Duodenal mucosa (tissue), 2 donors: ENCODE data around the gene PNKD.
A peak's percentile ranks its signal among the peaks of the same experiment; 100 is the strongest.

ENCODE experiments used
- H3K27ac ChIP-seq: one replicate; pipeline ENCODE4 v1.7.0; 2013; ENCODE audit warnings: low read depth, low read length
- H3K27me3 ChIP-seq, 2 donors: one replicate each; pipeline ENCODE4 v1.7.0; 2013; ENCODE audit warnings: low read length in 2 of 2, control low read depth in 1 of 2; ENCODE audit not compliant: insufficient read depth in 2 of 2, control insufficient read depth in 1 of 2
- H3K36me3 ChIP-seq, 2 donors: one replicate each; pipeline ENCODE4 v1.7.0; 2013; ENCODE audit warnings: low read length in 2 of 2, control low read depth in 1 of 2; ENCODE audit not compliant: insufficient read depth in 2 of 2, control insufficient read depth in 1 of 2
- H3K4me1 ChIP-seq, 2 donors: one replicate each; pipeline ENCODE4 v1.7.0; 2013; ENCODE audit warnings: low read length in 2 of 2, control low read depth in 1 of 2; ENCODE audit not compliant: insufficient read depth in 2 of 2, control insufficient read depth in 1 of 2
- H3K4me3 ChIP-seq, 2 donors: one replicate each; pipeline ENCODE4 v1.7.0; 2013; ENCODE audit warnings: low read length in 2 of 2, low read depth in 1 of 2
- H3K9ac ChIP-seq, 2 donors: one replicate each; pipeline ENCODE4 v1.7.0; 2013; ENCODE audit warnings: low read length in 2 of 2, low read depth in 1 of 2
- H3K9me3 ChIP-seq, 2 donors: one replicate each; pipeline ENCODE4 v1.7.0; 2013; ENCODE audit warnings: low read length in 2 of 2, control low read depth in 1 of 2; ENCODE audit not compliant: control insufficient read depth in 1 of 2

The PNKD gene

GRCh38 chr2:218357236-218358177, 87.2 kb downstream of the PNKD start:
- Histone ChIP-seq H3K9me3 (no peaks in the 10 kb centered on the region), H3K9ac (no peak overlapping the region), H3K27me3 (no peaks in the 10 kb centered on the region), H3K4me3 (no peak overlapping the region), H3K36me3 (no peaks in the 10 kb centered on the region), H3K4me1 (peaks cover 4 to 10% of the 10 kb centered on the region in 2 donors), H3K27ac (peak overlapping the region; percentile 25)

DNA sequence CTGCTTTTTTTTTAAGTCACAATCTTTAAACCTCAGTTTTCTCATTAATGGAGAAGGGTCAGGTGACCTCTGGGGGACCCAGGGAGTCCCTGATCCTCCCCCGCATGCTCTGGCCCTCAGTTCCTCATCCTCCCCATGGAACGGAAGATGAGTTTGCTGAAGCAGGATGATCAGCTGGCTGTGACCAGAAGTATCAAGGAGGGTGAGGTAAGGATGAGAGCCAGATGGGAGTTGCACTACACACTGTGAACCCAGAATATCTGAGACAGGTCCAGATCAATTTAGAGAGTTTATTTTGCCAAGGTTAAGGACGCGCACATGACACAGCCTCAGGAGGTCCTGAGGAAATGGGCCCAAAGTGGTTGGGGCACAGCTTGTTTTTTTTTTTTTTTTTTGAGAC, 90.1 kb downstream of the PNKD start:
- H3K4me1 ChIP-seq: peaks cover under 1 to 10% of the 10 kb centered on the region in 2 donors
- no peak overlapping the region for H3K27ac ChIP-seq
- no peaks in the 10 kb centered on the region for H3K27me3 ChIP-seq

GRCh38 chr2:218362606-218363005, 92.3 kb downstream of the PNKD start:
- H3K36me3 ChIP-seq: no peaks in the 10 kb centered on the region
- H3K27ac ChIP-seq: no peak overlapping the region
- no peak overlapping the region for H3K9ac ChIP-seq
- H3K4me1 ChIP-seq: peaks cover 0 to 5% of the 10 kb centered on the region in 2 donors
- no peaks in the 10 kb centered on the region for H3K27me3 ChIP-seq
- peaks cover 0 to 2% of the 10 kb centered on the region in 2 donors for H3K9me3 ChIP-seq
- H3K4me3 ChIP-seq: no peak overlapping the region

More for the DNA sequence above, 90.1 kb downstream of the PNKD start:
- H3K9ac ChIP-seq: no peak overlapping the region
- H3K4me3 ChIP-seq: no peak overlapping the region
- H3K36me3 ChIP-seq: no peaks in the 10 kb centered on the region
- H3K9me3 ChIP-seq: no peaks in the 10 kb centered on the region

GRCh38 chr2:218363736-218364135, 93.4 kb downstream of the PNKD start:
- no peak overlapping the region for H3K4me3 ChIP-seq
- no peak overlapping the region for H3K27ac ChIP-seq
- no peaks in the 10 kb centered on the region for H3K36me3 ChIP-seq
- no peaks in the 10 kb centered on the region for H3K27me3 ChIP-seq
- peaks cover 0 to 2% of the 10 kb centered on the region in 2 donors for H3K9me3 ChIP-seq
- peaks cover 0 to 5% of the 10 kb centered on the region in 2 donors for H3K4me1 ChIP-seq
- no peak overlapping the region for H3K9ac ChIP-seq

DNA sequence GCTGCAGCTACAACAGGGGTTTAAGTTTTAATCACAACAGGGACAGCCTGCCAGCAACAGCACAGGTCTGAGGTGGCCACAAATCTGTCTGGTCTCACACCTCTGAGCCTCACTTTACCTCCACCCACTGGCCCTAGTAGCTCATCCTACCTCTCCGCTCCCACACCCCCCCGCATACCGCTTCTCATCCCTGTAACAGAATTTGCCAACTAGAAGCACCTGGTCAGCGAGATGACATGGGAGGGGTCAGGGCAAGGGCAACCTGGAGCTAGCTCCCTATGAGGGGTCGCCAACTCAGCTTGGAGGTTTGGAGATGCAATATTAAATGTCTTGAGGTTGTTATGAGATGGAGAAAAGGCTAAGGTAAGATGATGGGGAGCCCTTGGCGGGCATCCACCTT, 93.9 kb downstream of the PNKD start:
- no peaks in the 10 kb centered on the region for H3K27me3 ChIP-seq
- no peak overlapping the region for H3K27ac ChIP-seq
- H3K4me1 ChIP-seq: peaks cover 0 to 5% of the 10 kb centered on the region in 2 donors
- no peak overlapping the region for H3K4me3 ChIP-seq
- H3K9ac ChIP-seq: no peak overlapping the region
- peaks cover 0 to 2% of the 10 kb centered on the region in 2 donors for H3K9me3 ChIP-seq
- no peaks in the 10 kb centered on the region for H3K36me3 ChIP-seq

- Histone ChIP-seq H3K4me1 (peaks cover 0 to 5% of the 10 kb centered on the region in 2 donors), H3K4me3 (peak overlapping the region; percentile 65 to 80), H3K9ac (peak overlapping the region; percentile 76 to 95), H3K36me3 (no peaks in the 10 kb centered on the region), H3K9me3 (peaks cover 0 to 2% of the 10 kb centered on the region in 2 donors), H3K27me3 (no peaks in the 10 kb centered on the region), H3K27ac (peak overlapping the region; percentile 86)
Observed at GRCh38 chr2:218366621-218367414, 96.5 kb downstream of the PNKD start.

GRCh38 chr2:218367415-218368149, 97.3 kb downstream of the PNKD start:
- Histone ChIP-seq H3K4me1 (peaks cover 0 to 5% of the 10 kb centered on the region in 2 donors), H3K9me3 (peaks cover 0 to 2% of the 10 kb centered on the region in 2 donors), H3K36me3 (no peaks in the 10 kb centered on the region), H3K4me3 (peak overlapping the region; percentile 65 to 80), H3K27ac (peak overlapping the region; percentile 86), H3K9ac (peak overlapping the region; percentile 76 to 95), H3K27me3 (no peaks in the 10 kb centered on the region)

DNA sequence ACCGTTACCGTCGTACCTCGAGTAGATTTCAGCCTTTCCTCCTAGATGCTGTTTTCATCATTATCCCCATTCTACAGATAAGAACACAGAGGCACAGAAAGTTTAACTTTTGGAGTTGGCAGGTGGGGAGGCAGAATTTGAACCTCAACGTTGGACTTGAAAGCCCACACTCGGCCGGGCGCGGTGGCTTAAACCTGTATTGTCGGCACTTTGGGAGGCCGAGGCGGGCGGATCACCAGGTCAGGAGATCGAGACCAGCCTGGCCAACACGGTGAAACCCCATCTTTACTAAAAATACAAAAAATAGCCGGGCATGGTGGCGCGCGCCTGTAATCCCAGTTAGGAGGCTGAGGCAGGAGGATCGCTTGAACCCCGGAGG, 97.8 kb downstream of the PNKD start:
- Histone ChIP-seq H3K4me1 (peaks cover 0 to 5% of the 10 kb centered on the region in 2 donors), H3K9me3 (peaks cover 0 to 2% of the 10 kb centered on the region in 2 donors), H3K27me3 (no peaks in the 10 kb centered on the region), H3K27ac (peak overlapping the region; percentile 44), H3K9ac (peak overlapping the region; percentile 76 to 95), H3K4me3 (peak overlapping the region; percentile 65 to 80), H3K36me3 (no peaks in the 10 kb centered on the region)

DNA sequence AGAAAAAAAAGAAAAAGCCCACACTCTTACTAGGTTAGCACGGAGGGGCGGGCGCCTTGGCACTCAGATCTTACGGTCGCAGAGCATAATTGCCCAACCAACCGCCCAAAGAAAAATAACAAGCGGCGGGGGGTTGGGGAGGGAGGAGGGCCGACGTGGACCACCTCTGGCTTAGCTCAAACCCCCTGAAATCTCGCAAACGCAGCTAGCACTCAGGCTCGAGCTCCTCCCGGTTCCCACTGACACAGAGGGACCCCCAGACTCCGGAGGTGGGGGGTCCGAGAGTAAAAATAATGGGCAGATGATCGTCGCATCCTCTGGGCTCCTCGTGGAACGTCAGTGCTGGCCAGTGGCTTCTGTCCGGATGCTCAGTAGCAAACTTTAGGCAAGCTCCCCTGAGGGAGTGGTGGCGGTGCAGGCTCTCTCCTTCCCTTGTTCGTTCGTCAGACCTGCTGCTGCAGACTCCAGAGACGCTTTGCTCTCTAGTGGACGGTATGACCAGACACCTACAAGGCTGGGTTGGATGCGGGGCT, 98.4 kb downstream of the PNKD start:
- no peak overlapping the region for H3K4me3 ChIP-seq

More for the DNA sequence above, 98.4 kb downstream of the PNKD start:
- no peak overlapping the region for H3K27ac ChIP-seq
- H3K4me1 ChIP-seq: peaks cover 0 to 5% of the 10 kb centered on the region in 2 donors
- H3K9me3 ChIP-seq: peaks cover 0 to 2% of the 10 kb centered on the region in 2 donors
- peak overlapping the region in 1 of 2 donors; percentile 6 for H3K9ac ChIP-seq
- H3K36me3 ChIP-seq: no peaks in the 10 kb centered on the region
- no peaks in the 10 kb centered on the region for H3K27me3 ChIP-seq
